BLaER1 treated with 17β-estradiol and CSF1 and Interleukin-3, amounts not matched to agents 10 nM and 100 nM (cell line): Measurements from ENCODE around the gene SPINK6.

ENCODE experiments used
- H3K27ac ChIP-seq, 11 experiments: shearing (Covaris generic); formaldehyde crosslinking; 2 replicates each; pipeline ENCODE4 v1.8.1; 2022
- H3K27me3 ChIP-seq, 11 experiments: shearing (Covaris generic); formaldehyde crosslinking; 2 replicates each; pipeline ENCODE4 v1.8.1; 2022
- H3K36me3 ChIP-seq, 11 experiments: shearing (Covaris generic); formaldehyde crosslinking; 2 replicates each; pipeline ENCODE4 v1.8.1; 2022
- H3K4me1 ChIP-seq, 10 experiments: shearing (Covaris generic); formaldehyde crosslinking; 2 replicates each; pipeline ENCODE4 v1.8.1; 2022
- H3K4me2 ChIP-seq, 11 experiments: shearing (Covaris generic); formaldehyde crosslinking; 2 replicates each; pipeline ENCODE4 v1.8.1; 2022
- H3K4me3 ChIP-seq, 10 experiments: shearing (Covaris generic); formaldehyde crosslinking; 2 replicates each; pipeline ENCODE4 v1.8.1; 2022
- H3K9ac ChIP-seq, 11 experiments: shearing (Covaris generic); formaldehyde crosslinking; 2 replicates each; pipeline ENCODE4 v1.8.1; 2022
- H3K9me3 ChIP-seq, 11 experiments: shearing (Covaris generic); formaldehyde crosslinking; replicated peaks in 1 of 11; 2 replicates each; pipeline ENCODE4 v1.8.1; 2022
- H4K20me1 ChIP-seq, 11 experiments: shearing (Covaris generic); formaldehyde crosslinking; 2 replicates each; pipeline ENCODE4 v1.8.1; 2022
- Cebpa-rat ChIP-seq, 11 experiments: shearing (Covaris generic); IDR thresholded peaks; 2 replicates each; pipeline ENCODE4 v1.8.1; 2022

The SPINK6 gene

DNA sequence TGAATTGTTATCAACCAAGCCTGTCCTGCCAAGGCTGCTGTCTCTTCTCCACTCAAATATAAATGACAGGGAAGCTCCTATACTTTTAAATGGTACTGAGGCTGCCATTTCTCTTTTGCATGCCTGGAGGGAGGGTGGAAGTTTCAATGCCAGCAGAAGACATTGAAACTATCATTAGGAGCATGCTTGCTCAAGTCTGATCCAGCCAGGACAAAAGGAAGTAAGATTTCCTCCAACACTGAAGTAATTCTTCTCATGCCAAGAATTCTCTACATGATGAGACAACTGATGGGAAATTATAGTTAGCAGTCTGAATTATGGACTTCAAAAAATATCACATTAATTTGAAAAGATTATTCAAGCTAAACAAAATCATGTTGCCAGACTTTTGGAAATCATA, 5.4 kb downstream of the SPINK6 start:
- Histone ChIP-seq H3K27ac (no peak overlapping the region), H3K27me3 (no peaks in the 10 kb centered on the region), H4K20me1 (no peaks in the 10 kb centered on the region), H3K4me3 (no peak overlapping the region), H3K4me2 (peak overlapping the region in 2 of 11 experiments; percentile 73 to 75; a peak in 4 of 22 replicates), H3K9me3 (no peaks in the 10 kb centered on the region), H3K4me1 (peaks cover 0 to 51% (median 0%) of the 10 kb centered on the region in 10 experiments; a peak in 6 of 20 replicates), H3K36me3 (no peaks in the 10 kb centered on the region), H3K9ac (no peak overlapping the region)
- TF ChIP-seq Cebpa-rat (IDR thresholded peaks at IDR 0.05): no peak

GRCh38 chr5:148209151-148209770, 6.4 kb downstream of the SPINK6 start:
- H3K36me3 ChIP-seq: no peaks in the 10 kb centered on the region
- TF ChIP-seq Cebpa-rat (IDR thresholded peaks at IDR 0.05): no peak
- H3K9ac ChIP-seq: no peak overlapping the region
- H3K4me3 ChIP-seq: no peak overlapping the region
- no peaks in the 10 kb centered on the region for H4K20me1 ChIP-seq
- H3K4me1 ChIP-seq: peaks cover 0 to 51% (median 0%) of the 10 kb centered on the region in 10 experiments; a peak in 6 of 20 replicates
- peak overlapping the region in 3 of 11 experiments; percentile 49 to 75 (median 73); a peak in 5 of 22 replicates for H3K4me2 ChIP-seq
- peak overlapping the region in 2 of 11 experiments; percentile 4 to 44; a peak in 2 of 22 replicates for H3K27ac ChIP-seq
- no peaks in the 10 kb centered on the region for H3K27me3 ChIP-seq
- no peaks in the 10 kb centered on the region for H3K9me3 ChIP-seq

DNA sequence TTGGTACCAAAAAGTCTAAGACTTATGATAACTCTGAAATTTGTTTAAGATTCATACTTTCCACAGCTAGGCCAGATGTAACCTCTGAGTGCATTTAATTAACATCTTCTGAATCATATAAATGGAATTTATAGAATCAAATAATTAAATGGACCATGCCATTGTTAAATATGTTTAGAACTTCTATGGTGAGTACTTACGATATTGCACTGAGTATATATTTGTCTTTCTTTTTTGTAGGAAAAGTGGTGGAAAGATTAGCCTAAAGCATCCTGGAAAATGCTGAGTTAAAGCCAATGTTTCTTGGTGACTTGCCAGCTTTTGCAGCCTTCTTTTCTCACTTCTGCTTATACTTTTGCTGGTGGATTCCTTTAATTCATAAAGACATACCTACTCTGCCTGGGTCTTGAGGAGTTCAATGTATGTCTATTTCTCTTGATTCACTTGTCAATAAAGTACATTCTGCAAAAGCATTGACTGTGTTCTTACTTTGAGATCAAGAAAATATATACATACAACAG, 11.9 kb downstream of the SPINK6 start:
- Histone ChIP-seq H3K36me3 (no peaks in the 10 kb centered on the region), H3K27me3 (no peaks in the 10 kb centered on the region), H3K27ac (no peak overlapping the region), H3K4me1 (peaks cover 0 to 18% (median 0%) of the 10 kb centered on the region in 10 experiments; a peak in 6 of 20 replicates), H3K9me3 (peaks cover 0 to 6% (median 0%) of the 10 kb centered on the region in 11 experiments; a peak in 1 of 22 replicates), H3K9ac (no peak overlapping the region), H3K4me2 (peak overlapping the region in 2 of 11 experiments; percentile 5 to 8; a peak in 3 of 22 replicates), H3K4me3 (no peak overlapping the region), H4K20me1 (no peaks in the 10 kb centered on the region)
- TF ChIP-seq Cebpa-rat (IDR thresholded peaks at IDR 0.05): no peak

DNA sequence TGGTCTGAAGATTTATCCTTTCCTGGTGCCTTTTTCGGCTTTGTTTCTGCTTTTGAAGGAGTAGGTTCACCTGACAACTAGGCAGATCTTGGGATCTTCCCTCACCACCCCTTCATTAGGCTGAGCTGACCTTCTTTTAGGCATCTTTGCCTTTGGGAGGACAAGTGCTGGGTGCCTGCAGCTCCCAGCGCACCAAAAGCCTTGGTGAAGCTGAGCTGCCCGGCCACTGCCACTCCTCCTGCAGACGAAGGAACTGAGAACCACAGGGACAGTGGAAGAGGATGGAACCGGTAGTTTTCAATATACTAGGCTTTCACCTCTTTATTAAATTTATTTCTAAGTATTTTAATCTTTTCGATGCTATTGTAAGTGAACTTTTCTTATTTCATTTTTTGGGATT, 18.7 kb downstream of the SPINK6 start:
- Histone ChIP-seq H3K27me3 (no peaks in the 10 kb centered on the region), H3K9ac (no peak overlapping the region), H3K4me2 (no peak overlapping the region), H4K20me1 (no peaks in the 10 kb centered on the region), H3K4me3 (no peak overlapping the region), H3K27ac (no peak overlapping the region), H3K36me3 (no peaks in the 10 kb centered on the region), H3K9me3 (peaks cover 0 to 6% (median 0%) of the 10 kb centered on the region in 11 experiments; a peak in 1 of 22 replicates), H3K4me1 (no peaks in the 10 kb centered on the region)
- no peak for TF ChIP-seq Cebpa-rat (IDR thresholded peaks at IDR 0.05)

DNA sequence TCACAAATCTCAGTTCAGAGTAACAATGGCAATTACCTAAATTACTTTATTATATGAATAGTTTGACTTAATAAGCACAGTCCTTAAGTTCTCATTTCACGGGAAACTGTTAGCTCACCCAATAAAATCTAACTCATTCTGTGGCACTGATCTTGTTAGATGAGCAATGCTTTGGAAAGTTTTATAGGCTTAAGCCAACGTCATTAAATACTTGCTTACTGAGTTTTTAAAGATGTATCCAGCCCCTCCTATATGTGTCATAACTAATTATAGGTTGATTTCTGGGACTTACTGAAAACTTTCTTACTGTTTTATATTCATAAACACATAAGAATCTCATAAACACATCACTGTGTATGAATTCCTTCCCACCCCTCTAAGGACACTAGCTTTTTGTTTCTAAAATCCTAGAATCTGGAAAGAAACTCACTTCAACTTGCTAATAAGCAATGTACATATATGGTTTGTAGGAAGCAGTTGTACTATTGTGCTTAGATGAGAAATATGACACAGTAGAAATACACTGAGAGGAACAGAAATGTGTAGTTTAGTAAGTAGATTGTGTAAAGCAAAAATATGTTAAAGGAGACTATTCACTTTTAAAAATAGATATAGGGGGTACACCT, 21.4 kb downstream of the SPINK6 start:
- H3K27me3 ChIP-seq: no peaks in the 10 kb centered on the region
- no peaks in the 10 kb centered on the region for H3K9me3 ChIP-seq
- H3K4me3 ChIP-seq: no peak overlapping the region
- H3K4me1 ChIP-seq: no peaks in the 10 kb centered on the region
- no peaks in the 10 kb centered on the region for H3K36me3 ChIP-seq
- no peak overlapping the region for H3K9ac ChIP-seq
- TF ChIP-seq Cebpa-rat (IDR thresholded peaks at IDR 0.05): no peak
- no peaks in the 10 kb centered on the region for H4K20me1 ChIP-seq
- H3K27ac ChIP-seq: no peak overlapping the region
- H3K4me2 ChIP-seq: no peak overlapping the region

DNA sequence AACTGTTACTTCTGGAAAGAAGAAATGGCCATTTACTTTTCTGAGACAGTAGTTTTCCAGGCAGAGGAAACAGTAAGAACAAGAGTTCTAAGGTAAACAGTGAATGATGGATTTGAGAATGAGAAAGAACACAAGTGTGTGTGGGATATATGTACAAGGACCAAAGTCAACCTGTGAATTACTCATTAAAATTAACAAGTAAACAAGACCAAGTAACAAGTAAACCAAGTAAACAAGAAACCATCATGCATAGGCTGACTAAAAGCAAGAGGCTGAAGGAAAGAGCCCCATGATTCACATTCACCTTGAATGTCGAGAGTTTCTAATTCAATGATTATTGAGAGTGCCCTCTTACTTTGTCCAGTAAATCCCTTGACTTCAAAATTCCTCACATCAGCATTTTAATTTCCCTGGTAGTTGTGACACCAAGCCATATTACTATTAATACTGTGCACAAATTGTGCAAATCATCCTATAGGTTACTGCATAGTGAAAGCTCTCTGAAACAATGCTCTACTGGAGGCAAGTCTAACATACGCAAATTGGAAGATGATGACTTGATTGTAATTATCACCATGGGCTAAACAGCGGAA, 25.6 kb downstream of the SPINK6 start:
- H3K27ac ChIP-seq: no peak overlapping the region
- no peak overlapping the region for H3K4me3 ChIP-seq
- no peak for TF ChIP-seq Cebpa-rat (IDR thresholded peaks at IDR 0.05)
- H3K9me3 ChIP-seq: no peaks in the 10 kb centered on the region
- no peaks in the 10 kb centered on the region for H3K27me3 ChIP-seq
- H4K20me1 ChIP-seq: no peaks in the 10 kb centered on the region
- H3K4me2 ChIP-seq: no peak overlapping the region
- H3K36me3 ChIP-seq: no peaks in the 10 kb centered on the region
- H3K4me1 ChIP-seq: no peaks in the 10 kb centered on the region
- H3K9ac ChIP-seq: no peak overlapping the region

GRCh38 chr5:148229840-148230239, 27.0 kb downstream of the SPINK6 start:
- Histone ChIP-seq H3K27me3 (no peaks in the 10 kb centered on the region), H3K4me3 (no peak overlapping the region), H3K36me3 (no peaks in the 10 kb centered on the region), H3K9me3 (no peaks in the 10 kb centered on the region), H3K4me1 (no peaks in the 10 kb centered on the region), H3K27ac (no peak overlapping the region), H3K4me2 (no peak overlapping the region), H3K9ac (no peak overlapping the region), H4K20me1 (no peaks in the 10 kb centered on the region)
- TF ChIP-seq Cebpa-rat (IDR thresholded peaks at IDR 0.05): no peak

DNA sequence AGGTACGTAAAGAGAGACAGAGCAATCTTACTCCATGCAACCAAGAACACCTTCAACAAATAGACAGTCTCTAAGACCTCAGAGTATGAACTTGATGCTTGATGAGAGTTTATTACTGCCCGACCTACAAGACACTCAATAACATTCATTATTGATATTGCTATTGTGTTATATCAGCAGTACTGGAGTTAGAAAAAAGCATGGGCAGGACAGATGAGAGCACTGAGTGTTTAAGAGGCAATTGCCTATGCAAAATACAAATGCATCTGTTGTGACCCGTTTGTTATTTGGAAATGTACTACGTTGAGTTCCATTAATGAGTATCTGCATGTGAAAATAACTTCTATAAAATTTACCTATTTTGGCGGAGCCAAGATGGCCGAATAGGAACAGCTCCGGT, 27.4 kb downstream of the SPINK6 start:
- Histone ChIP-seq H3K36me3 (no peaks in the 10 kb centered on the region), H3K27me3 (no peaks in the 10 kb centered on the region), H3K4me2 (no peak overlapping the region), H3K4me1 (no peaks in the 10 kb centered on the region), H3K4me3 (no peak overlapping the region), H3K27ac (no peak overlapping the region), H3K9ac (no peak overlapping the region), H4K20me1 (no peaks in the 10 kb centered on the region), H3K9me3 (no peaks in the 10 kb centered on the region)
- no peak for TF ChIP-seq Cebpa-rat (IDR thresholded peaks at IDR 0.05)

GRCh38 chr5:148237785-148238417, 35.1 kb downstream of the SPINK6 start:
- no peaks in the 10 kb centered on the region for H3K9me3 ChIP-seq
- H3K36me3 ChIP-seq: no peaks in the 10 kb centered on the region
- no peak overlapping the region for H3K9ac ChIP-seq
- no peak overlapping the region for H3K4me2 ChIP-seq
- no peaks in the 10 kb centered on the region for H3K4me1 ChIP-seq
- no peak overlapping the region for H3K27ac ChIP-seq
- no peaks in the 10 kb centered on the region for H4K20me1 ChIP-seq
- no peak overlapping the region for H3K4me3 ChIP-seq
- no peaks in the 10 kb centered on the region for H3K27me3 ChIP-seq
- no peak for TF ChIP-seq Cebpa-rat (IDR thresholded peaks at IDR 0.05)
